ENCODE results near the gene MTOR.

Gene MTOR

DNA sequence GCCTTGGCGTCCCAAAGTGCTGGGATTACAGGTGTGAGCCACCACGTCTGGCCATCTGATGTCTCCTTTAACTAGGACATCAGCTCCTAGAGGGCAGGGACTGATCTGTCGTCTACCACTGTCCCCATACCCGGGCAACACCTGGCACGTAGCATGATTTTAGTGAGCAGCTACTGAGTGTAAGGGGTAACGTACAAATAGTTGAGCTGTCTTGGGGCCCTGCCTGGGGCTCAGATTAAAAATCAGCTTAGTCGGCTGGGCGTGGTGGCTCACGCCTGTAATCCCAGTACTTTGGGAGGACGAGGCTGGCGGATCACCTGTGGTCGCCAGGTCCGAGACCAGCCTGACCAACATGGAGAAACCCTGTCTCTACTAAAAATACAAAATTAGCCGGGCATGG, 204.3 kb downstream of the MTOR start:
- in situ Hi-C loops (cut with MboI; ENCODE audit: low sequenced_read_pairs, unreplicated experiment): loop anchor here (25.0 kb wide), 1 partner anchor 579 kb away; no protein-coding TSS in a partner anchor
- DNase-seq (ENCODE audit: low spot score): no peak
- TF ChIP-seq, protein P1, sequence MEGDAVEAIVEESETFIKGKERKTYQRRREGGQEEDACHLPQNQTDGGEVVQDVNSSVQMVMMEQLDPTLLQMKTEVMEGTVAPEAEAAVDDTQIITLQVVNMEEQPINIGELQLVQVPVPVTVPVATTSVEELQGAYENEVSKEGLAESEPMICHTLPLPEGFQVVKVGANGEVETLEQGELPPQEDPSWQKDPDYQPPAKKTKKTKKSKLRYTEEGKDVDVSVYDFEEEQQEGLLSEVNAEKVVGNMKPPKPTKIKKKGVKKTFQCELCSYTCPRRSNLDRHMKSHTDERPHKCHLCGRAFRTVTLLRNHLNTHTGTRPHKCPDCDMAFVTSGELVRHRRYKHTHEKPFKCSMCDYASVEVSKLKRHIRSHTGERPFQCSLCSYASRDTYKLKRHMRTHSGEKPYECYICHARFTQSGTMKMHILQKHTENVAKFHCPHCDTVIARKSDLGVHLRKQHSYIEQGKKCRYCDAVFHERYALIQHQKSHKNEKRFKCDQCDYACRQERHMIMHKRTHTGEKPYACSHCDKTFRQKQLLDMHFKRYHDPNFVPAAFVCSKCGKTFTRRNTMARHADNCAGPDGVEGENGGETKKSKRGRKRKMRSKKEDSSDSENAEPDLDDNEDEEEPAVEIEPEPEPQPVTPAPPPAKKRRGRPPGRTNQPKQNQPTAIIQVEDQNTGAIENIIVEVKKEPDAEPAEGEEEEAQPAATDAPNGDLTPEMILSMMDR (IDR thresholded peaks at IDR 0.05; ENCODE audit: borderline replicate concordance, control extremely low read depth, extremely low read depth, insufficient read depth, missing control alignments): no peak

DNA sequence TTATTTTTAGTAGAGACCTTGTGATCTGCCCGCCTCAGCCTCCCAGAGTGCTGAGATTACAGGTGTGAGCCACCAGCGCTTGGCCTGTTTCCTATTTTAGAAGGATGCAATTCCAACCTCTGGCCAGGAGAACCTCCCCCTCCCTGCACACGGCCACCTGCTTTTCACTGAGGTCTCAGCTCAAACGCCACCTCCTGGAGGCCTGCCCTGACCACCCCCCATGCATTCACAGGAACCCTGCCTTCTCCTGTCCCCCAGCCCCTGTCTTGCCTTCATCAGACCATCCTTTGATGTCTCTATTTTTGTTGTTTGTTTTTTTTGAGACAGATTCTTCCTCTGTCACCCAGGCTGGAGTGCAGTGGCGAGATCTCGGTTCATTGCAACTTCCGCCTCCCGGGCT, 204.9 kb downstream of the MTOR start:
- in situ Hi-C loops (cut with MboI; ENCODE audit: low sequenced_read_pairs, unreplicated experiment): loop anchor here (25.0 kb wide), 1 partner anchor 580 kb away; no protein-coding TSS in a partner anchor
- TF ChIP-seq, protein P1 (IDR thresholded peaks at IDR 0.05; ENCODE audit: borderline replicate concordance, control extremely low read depth, extremely low read depth, insufficient read depth, missing control alignments): no peak
- no peak for DNase-seq (ENCODE audit: low spot score)

Data from GM13976 (cell line).